GM23338 (cell line): ENCODE results near the gene MFNG. TPM values are rescaled to one million over a fixed set of nuclear protein-coding genes. Genes with fewer than 3 reads are reported as not detected.

Experiments used
- ATAC-seq: fragments of 200-7000 bp; cut with Tn5 transposase; 3 replicates; pipeline ENCODE4 v1.9.1; 2020
- DNase-seq: peaks from one replicate; pipeline ENCODE4 v3.0.0-alpha.2; 2015; ENCODE audit warnings: low spot score
- H2AFZ ChIP-seq: fragments of 200-600 bp; sonication (generic); 2 replicates; pipeline ENCODE4 v1.8.0; 2016; ENCODE audit warnings: antibody characterized with exemption, mild to moderate bottlenecking, moderate library complexity
- H3F3A ChIP-seq: fragments of 200-600 bp; sonication (generic); replicated peaks from 2 replicates; pipeline ENCODE4 v1.8.0; 2017; ENCODE audit warnings: antibody characterized with exemption, mixed run types, low read depth
- H3K27ac ChIP-seq: fragments of 200-600 bp; sonication (generic); 2 replicates; pipeline ENCODE4 v1.6.1; 2016; ENCODE audit warnings: low read depth
- H3K27me3 ChIP-seq: fragments of 200-600 bp; sonication (generic); 2 replicates; pipeline ENCODE4 v1.8.0; 2016; ENCODE audit warnings: mild to moderate bottlenecking, mixed run types, moderate library complexity; ENCODE audit not compliant: insufficient read depth
- H3K36me3 ChIP-seq: fragments of 200-600 bp; sonication (generic); 2 replicates; pipeline ENCODE4 v1.8.0; 2016; ENCODE audit warnings: mild to moderate bottlenecking; ENCODE audit not compliant: insufficient read depth
- H3K4me1 ChIP-seq: fragments of 200-600 bp; sonication (generic); 2 replicates; pipeline ENCODE4 v1.8.0; 2016; ENCODE audit warnings: mild to moderate bottlenecking, moderate library complexity; ENCODE audit not compliant: insufficient read depth
- H3K4me2 ChIP-seq: fragments of 200-600 bp; sonication (generic); 2 replicates; pipeline ENCODE4 v1.7.1; 2017; ENCODE audit warnings: mixed run types
- H3K4me3 ChIP-seq: fragments of 200-600 bp; sonication (generic); 2 replicates; pipeline ENCODE4 v1.6.1; 2016; ENCODE audit warnings: mixed run types
- H3K79me2 ChIP-seq: fragments of 200-600 bp; sonication (generic); replicated peaks from 2 replicates; pipeline ENCODE4 v1.8.0; 2017; ENCODE audit warnings: mild to moderate bottlenecking; ENCODE audit not compliant: insufficient read depth
- H3K9me2 ChIP-seq: fragments of 200-600 bp; sonication (generic); 2 replicates; pipeline ENCODE4 v1.8.0; 2017; ENCODE audit not compliant: insufficient read depth
- H4K20me1 ChIP-seq: fragments of 200-600 bp; sonication (generic); replicated peaks from 2 replicates; pipeline ENCODE4 v1.8.0; 2017; ENCODE audit warnings: mild to moderate bottlenecking; ENCODE audit not compliant: insufficient read depth
- H3K27ac Mint-ChIP-seq: 2 replicates; pipeline ENCODE4 v1.8.0; 2020; ENCODE audit warnings: inconsistent platforms, mild to moderate bottlenecking, moderate library complexity, mixed read lengths
- H3K27me3 Mint-ChIP-seq: 3 replicates; pipeline ENCODE4 v1.8.0; 2022; ENCODE audit warnings: low read depth, mild to moderate bottlenecking, moderate library complexity, mixed read lengths, inconsistent platforms; ENCODE audit not compliant: insufficient read depth, poor library complexity
- H3K36me3 Mint-ChIP-seq: 3 replicates; pipeline ENCODE4 v1.8.0; 2021; ENCODE audit warnings: low read depth, mild to moderate bottlenecking, inconsistent platforms, moderate library complexity, mixed read lengths
- H3K4me1 Mint-ChIP-seq: 3 replicates; pipeline ENCODE4 v1.8.0; 2020; ENCODE audit warnings: mild to moderate bottlenecking, inconsistent platforms, mixed read lengths
- H3K4me3 Mint-ChIP-seq: 3 replicates; pipeline ENCODE4 v1.8.0; 2021; ENCODE audit warnings: moderate library complexity, mild to moderate bottlenecking, inconsistent platforms, mixed read lengths
- H3K9me3 Mint-ChIP-seq: 3 replicates; pipeline ENCODE4 v1.8.0; 2020; ENCODE audit warnings: moderate library complexity, mild to moderate bottlenecking, inconsistent platforms, mixed read lengths
- CREB1 ChIP-seq: fragments of 250-450 bp; sonication (Bioruptor Pico); IDR thresholded peaks from 2 replicates; pipeline ENCODE4 v1.5.0; 2020; ENCODE audit warnings: low read depth, mild to moderate bottlenecking, moderate library complexity
- ETS1 ChIP-seq: IDR thresholded peaks from 2 replicates; pipeline ENCODE4 v1.6.1; 2016; ENCODE audit warnings: antibody characterized with exemption
- EZH2 ChIP-seq: fragments of 200-600 bp; sonication (generic); IDR thresholded peaks from one replicate; pipeline ENCODE4 v1.8.0; 2017; ENCODE audit warnings: antibody characterized with exemption, mild to moderate bottlenecking, low read depth; ENCODE audit not compliant: unreplicated experiment
- EZH2phosphoT487 ChIP-seq: fragments of 200-600 bp; sonication (generic); IDR thresholded peaks from one replicate; pipeline ENCODE4 v1.8.1; 2018; ENCODE audit warnings: antibody characterized with exemption; ENCODE audit not compliant: unreplicated experiment
- JUNB ChIP-seq: IDR thresholded peaks from one replicate; pipeline ENCODE4 v1.6.1; 2016; ENCODE audit warnings: antibody characterized with exemption; ENCODE audit not compliant: unreplicated experiment
- NANOG ChIP-seq: IDR thresholded peaks from 2 replicates; pipeline ENCODE4 v1.6.1; 2016; ENCODE audit warnings: antibody characterized with exemption, borderline replicate concordance
- POLR2AphosphoS5 ChIP-seq: IDR thresholded peaks from 2 replicates; pipeline ENCODE4 v1.6.1; 2016; ENCODE audit warnings: antibody characterized with exemption, low read depth
- REST ChIP-seq: IDR thresholded peaks from one replicate; pipeline ENCODE4 v1.6.1; 2018; ENCODE audit warnings: antibody characterized with exemption; ENCODE audit not compliant: unreplicated experiment
- STAT1 ChIP-seq: IDR thresholded peaks from one replicate; pipeline ENCODE4 v1.6.1; 2016; ENCODE audit warnings: antibody characterized with exemption; ENCODE audit not compliant: unreplicated experiment
- ZNF114 ChIP-seq: fragments of 250-450 bp; sonication (Bioruptor Pico); IDR thresholded peaks from 2 replicates; pipeline ENCODE4 v1.5.0; 2020; ENCODE audit warnings: mild to moderate bottlenecking, moderate library complexity
- ZNF331 ChIP-seq: fragments of 250-450 bp; sonication (Bioruptor Pico); IDR thresholded peaks from 2 replicates; pipeline ENCODE4 v1.5.0; 2020; ENCODE audit warnings: low read depth, mild to moderate bottlenecking, moderate library complexity
- ZNF462 ChIP-seq: fragments of 250-450 bp; sonication (Bioruptor Pico); IDR thresholded peaks from 2 replicates; pipeline ENCODE4 v1.5.0; 2020; ENCODE audit warnings: mild to moderate bottlenecking, moderate library complexity
- polyA plus RNA-seq: library from polyadenylated mRNA; unstranded; fragments of >200 nt; fragmentation: Nextera tagmentation; extraction: Ambion mirVana; gene quantifications from 2 replicates; pipeline ENCODE4 v1.2.1, GENCODE V29; 2016
- total RNA-seq: library from RNA; depleted of rRNA; stranded (reverse); fragments of >200 nt; shearing (Covaris generic); gene quantifications from 2 replicates; pipeline ENCODE4 v1.2.3, GENCODE V29; 2014

Gene MFNG
- total and polyA plus RNA-seq, 2 experiments from 2014 or later: 1.4 to 1.9 TPM

GRCh38 chr22:37480387-37481346, 5.5 kb downstream of the MFNG start:
- DNase-seq: no peak
- H3K4me3 Mint-ChIP-seq: no peak overlapping the region
- H3K27me3 Mint-ChIP-seq: peaks cover 13% of the 10 kb centered on the region
- H3K27me3 ChIP-seq: no peaks in the 10 kb centered on the region
- H3K9me3 Mint-ChIP-seq: no peaks in the 10 kb centered on the region
- H4K20me1 ChIP-seq: no peaks in the 10 kb centered on the region
- no peak overlapping the region for H3K27ac ChIP-seq
- H3K79me2 ChIP-seq: no peaks in the 10 kb centered on the region
- H3K4me1 Mint-ChIP-seq: peaks cover 21% of the 10 kb centered on the region
- H3K36me3 Mint-ChIP-seq: no peaks in the 10 kb centered on the region
- no peaks in the 10 kb centered on the region for H3F3A ChIP-seq
- H3K9me2 ChIP-seq: no peaks in the 10 kb centered on the region
- no peak for ATAC-seq
- no peak overlapping the region for H3K4me3 ChIP-seq
- no peaks in the 10 kb centered on the region for H3K36me3 ChIP-seq
- TF ChIP-seq EZH2phosphoT487: no peak
- TF ChIP-seq NANOG: no peak
- TF ChIP-seq ZNF462 (CRISPR knock-in tag): no peak
- TF ChIP-seq EZH2: no peak
- TF ChIP-seq POLR2AphosphoS5: no peak
- TF ChIP-seq ETS1: no peak
- TF ChIP-seq STAT1: no peak
- no peak for TF ChIP-seq ZNF114
- no peak for TF ChIP-seq CREB1 (CRISPR knock-in tag)
- TF ChIP-seq ZNF331: no peak
- no peak for TF ChIP-seq REST
- TF ChIP-seq JUNB: no peak
- no peak overlapping the region for H3K4me2 ChIP-seq
- no peak overlapping the region for H2AFZ ChIP-seq
- 0 out of 2 replicates have a peak, but pooled peaks cover 4% of the 10 kb centered on the region for H3K4me1 ChIP-seq
- H3K27ac Mint-ChIP-seq: no peak overlapping the region
